T-helper 1 cell treated with Interleukin-12 subunit alpha and Interleukin-12 subunit beta and Interleukin-4 antibody, amounts not matched to agents 30 ng/mL and 1 ng/mL, for 36 hours (primary cell): ENCODE results near the gene HSD11B2. TPM values are rescaled to one million over a fixed set of nuclear protein-coding genes. Genes with fewer than 3 reads are reported as not detected.

Experiments
- intact Hi-C: fragments of 100-400 bp; cut with micrococcal nuclease; formaldehyde crosslinking; loops from one replicate; pipeline ENCODE4 v1.15.1; 2024
- total RNA-seq: library from RNA; stranded (reverse); gene quantifications from 2 replicates; pipeline ENCODE4 v1.2.3, GENCODE V29; 2022

Gene HSD11B2
- total RNA-seq, 1 donor from 2014 or later: not detected

DNA sequence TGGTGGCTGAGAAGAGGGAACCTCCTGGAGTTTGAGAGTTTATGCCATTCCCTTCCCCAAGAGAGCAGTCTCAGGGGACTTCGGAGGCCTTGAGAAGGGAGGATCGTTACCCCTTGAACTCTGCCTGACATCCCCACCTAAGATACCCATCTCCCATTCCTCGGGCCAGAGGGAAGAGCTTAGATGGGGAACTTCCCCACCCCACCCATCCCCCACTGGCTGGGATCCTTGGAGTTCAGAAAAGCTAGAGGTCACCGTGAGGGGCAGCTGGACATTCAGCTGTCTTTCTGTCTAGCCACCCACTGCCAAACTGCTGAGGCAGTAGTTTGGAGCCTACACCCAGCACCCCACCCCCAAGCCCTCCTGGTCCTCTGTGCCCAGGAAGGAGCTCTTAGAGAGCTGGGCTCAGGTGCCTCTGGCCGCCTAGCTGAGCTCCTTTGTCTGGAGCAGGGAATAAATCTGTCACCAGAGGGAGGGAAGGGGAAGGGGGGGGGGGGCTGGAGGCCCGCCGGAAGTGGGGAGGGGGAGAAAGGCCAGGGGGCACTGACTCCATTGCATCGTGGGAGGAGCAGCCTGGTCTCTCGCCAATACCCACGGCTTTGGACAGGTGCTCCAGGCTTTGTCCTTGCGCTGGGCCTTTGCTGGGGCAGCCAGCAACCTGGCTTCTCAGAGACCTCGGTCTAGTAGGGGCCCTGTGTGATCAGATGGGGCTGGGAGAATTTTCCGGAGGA lies 1.0 kb downstream of the HSD11B2 start:
- intact Hi-C loops: no loop called here

GRCh38 chr16:67432506-67432890 lies 1.6 kb downstream of the HSD11B2 start:
- intact Hi-C loops: no loop called here

- intact Hi-C loops: no loop called here
These were observed 2.3 kb downstream of the HSD11B2 start for GRCh38 chr16:67433131-67433719.

DNA sequence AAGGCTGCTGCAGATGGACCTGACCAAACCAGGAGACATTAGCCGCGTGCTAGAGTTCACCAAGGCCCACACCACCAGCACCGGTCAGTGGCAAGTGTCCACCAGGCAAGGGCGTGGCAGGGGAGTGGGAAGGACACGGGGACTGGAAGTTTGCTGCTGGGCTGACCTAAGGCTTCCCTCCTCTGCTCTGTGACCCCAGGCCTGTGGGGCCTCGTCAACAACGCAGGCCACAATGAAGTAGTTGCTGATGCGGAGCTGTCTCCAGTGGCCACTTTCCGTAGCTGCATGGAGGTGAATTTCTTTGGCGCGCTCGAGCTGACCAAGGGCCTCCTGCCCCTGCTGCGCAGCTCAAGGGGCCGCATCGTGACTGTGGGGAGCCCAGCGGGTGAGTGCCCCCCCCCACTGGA lies 4.8 kb downstream of the HSD11B2 start:
- intact Hi-C loops: no loop called here

- intact Hi-C loops: no loop called here
These were observed 5.8 kb downstream of the HSD11B2 start for GRCh38 chr16:67436640-67437193.

DNA sequence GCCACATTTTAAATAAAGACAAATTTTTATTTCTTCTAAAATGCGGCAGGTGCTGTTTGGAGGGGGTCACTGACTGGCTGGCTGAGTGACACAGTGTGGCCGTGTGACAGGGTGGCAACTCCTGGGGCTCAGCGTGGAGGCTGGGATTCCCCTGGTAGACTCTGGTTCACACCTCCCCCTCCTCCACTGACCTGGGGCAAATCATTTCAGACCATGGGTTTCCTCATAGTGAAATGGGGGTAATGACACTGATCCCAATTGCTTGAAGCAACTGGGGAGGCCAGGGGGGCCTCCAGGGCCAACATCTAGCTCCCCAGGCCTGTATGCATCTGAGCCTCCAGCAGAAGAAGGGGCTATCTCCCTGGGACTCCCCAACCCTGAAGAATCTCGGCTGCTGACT lies 6.6 kb downstream of the HSD11B2 start:
- intact Hi-C loops: no loop called here

- intact Hi-C loops: no loop called here
These were observed 7.3 kb downstream of the HSD11B2 start for GRCh38 chr16:67438098-67438791.

DNA sequence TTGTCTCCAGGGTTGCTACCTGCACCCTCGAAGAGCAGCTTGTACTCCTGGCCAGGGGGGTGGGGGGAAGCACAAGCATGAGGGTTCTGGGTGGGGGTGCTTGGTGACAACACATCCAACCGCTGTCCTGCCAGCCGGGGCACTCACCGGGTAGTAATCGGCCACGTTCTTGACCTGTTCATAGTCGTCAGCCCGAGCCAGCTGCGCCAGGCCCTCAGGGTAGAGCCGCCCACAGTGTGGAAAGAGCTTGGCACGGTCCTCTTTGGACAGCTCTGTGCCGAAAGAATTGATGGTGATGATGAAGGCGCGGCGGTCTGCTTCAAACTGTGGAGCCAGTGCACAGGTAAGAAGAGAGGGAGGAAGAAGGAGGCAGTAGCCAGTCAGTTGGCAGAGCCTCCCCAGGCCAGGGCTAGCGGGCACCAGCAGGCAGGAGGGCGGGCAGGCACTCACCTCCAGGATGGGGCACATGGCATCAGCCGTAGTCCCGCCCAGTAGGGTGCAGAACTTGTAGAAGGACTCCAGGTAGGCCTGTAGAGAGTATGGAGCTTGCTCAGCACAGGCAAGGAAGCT lies 8.0 kb downstream of the HSD11B2 start:
- intact Hi-C loops: no loop called here

DNA sequence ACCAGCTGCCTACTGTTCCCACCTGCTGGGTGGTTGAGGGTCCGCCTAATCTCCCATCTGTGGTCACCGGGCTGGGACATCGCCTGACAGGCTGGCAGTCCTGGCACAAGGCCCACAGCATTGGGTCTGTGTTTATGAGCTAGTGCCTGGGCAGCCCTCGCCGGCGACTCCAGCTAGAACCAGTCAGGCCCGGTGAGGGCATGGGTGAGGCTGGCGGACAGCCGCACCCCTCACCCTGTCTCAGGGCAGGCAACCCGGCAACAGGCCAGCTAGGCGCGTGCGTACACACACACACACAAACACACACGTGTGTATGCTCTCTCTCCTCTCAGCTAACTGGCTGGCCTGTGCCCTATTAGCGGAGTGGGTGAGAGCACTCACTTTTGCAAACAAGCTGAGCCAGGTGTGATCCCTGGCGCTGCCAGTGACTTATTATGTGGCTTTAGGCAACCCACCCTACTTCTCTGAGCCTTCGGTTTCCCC lies 10.4 kb downstream of the HSD11B2 start:
- intact Hi-C loops: no loop called here

GRCh38 chr16:67441907-67442306 lies 11.0 kb downstream of the HSD11B2 start:
- intact Hi-C loops: no loop called here

GRCh38 chr16:67442581-67443255 lies 11.8 kb downstream of the HSD11B2 start:
- intact Hi-C loops: no loop called here

- intact Hi-C loops: no loop called here
These were observed 12.3 kb downstream of the HSD11B2 start for GRCh38 chr16:67443265-67443664.

DNA sequence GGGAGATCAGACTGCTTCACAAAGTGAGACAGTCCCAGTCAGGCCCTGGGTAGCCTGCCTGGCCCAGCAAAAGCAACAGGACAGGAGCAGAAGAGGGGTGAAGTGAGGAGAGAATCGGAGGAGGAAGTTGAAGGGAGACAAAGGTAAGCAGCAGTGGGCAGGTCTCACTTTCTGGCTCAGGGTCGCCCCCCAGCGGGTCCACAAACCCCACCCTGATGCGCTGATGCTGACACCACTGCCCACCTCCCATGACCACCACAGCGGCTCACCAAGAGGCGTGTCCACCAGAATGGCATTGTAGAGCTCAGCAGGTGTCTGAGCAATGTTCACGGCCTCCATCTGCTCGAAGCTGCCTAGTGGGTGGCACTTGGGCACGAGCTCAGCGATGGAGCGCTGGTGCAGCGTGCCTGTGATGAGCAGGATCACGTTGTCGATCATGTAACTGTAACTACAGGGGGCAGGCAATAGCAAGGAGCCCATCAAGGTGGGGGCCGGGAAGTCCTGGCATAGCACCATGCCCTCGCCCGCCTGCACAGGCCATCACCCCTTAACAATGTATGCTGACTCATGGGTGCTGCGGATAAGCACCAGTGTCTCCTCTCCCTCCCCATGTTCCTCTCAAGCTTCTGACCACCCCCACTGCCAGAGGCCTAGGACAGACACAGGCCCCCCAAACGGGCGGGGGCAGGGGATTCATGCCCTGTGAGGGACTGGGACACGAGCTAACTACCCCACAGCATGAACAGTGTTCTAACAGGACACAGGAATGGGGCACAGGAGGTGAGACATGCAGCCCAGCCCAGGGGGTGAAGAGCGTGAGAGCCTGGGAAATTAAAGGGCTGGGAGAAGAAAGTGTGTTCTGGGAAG lies 13.6 kb downstream of the HSD11B2 start:
- intact Hi-C loops: loop anchor here (5.0 kb wide), 1 partner anchor 72 kb away; no protein-coding TSS in a partner anchor

- intact Hi-C loops: loop anchor here (5.0 kb wide), 1 partner anchor 73 kb away; no protein-coding TSS in a partner anchor
These were observed 14.2 kb downstream of the HSD11B2 start for GRCh38 chr16:67445126-67445426.

- intact Hi-C loops: loop anchor here (5.0 kb wide), 1 partner anchor 73 kb away; no protein-coding TSS in a partner anchor
These were observed 14.6 kb downstream of the HSD11B2 start for GRCh38 chr16:67445441-67445912.

DNA sequence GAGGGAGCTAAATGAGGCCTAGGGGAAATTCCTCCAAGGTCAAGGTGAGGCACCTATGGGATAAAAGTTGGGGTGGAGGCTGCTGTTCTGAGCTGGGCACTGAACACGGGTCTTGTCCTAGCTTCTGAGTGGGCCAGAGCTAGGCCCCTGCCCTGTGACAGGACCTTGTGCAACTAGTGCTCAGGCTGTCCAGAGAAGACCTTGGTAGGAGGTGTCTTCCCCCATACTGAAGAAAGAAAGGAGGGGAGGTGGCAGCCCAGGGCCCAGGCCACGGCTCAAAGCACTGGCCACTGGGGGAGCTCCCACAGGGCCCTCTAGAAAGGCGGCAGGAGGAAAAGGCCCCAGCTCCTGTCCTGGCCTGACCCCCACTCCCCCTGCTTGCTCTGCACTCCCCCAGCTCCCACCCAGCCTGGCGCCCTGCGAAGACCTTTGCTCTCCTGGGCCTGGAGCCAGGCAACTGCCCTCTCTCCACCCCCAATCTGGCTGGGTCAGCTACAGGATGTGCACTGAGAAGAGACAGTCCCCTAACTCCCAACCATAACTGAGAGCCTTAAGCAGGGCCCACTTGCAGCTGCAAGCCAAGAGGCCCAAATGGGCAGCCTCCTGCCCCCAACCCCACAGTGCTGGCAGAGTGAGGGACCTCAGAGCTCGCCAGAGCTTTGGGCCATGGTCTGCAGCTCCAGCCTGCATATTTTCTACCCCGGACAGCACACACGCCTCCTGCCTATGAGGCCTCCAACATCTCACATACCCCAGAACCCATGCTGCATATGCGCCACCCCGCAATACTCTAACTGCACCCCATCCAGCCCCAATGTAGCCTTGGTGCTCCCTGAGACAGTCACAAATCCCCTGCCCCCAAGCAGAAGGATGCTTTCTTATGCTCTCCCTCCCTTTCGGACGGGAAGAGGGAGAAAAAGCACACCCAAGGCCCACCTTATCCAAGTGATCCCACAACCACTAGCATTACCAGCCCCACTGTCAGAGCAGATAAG lies 15.3 kb downstream of the HSD11B2 start:
- intact Hi-C loops: loop anchor here (5.0 kb wide), 1 partner anchor 74 kb away; no protein-coding TSS in a partner anchor

- intact Hi-C loops: loop anchor here (1.0 to 5.0 kb wide), 4 partner anchors 19 to 493 kb away; no protein-coding TSS in a partner anchor
These were observed 16.1 kb downstream of the HSD11B2 start for GRCh38 chr16:67446968-67447507.

- intact Hi-C loops: loop anchor here (1.0 to 5.0 kb wide), 4 partner anchors 19 to 493 kb away; no protein-coding TSS in a partner anchor
These were observed 16.7 kb downstream of the HSD11B2 start for GRCh38 chr16:67447508-67448076.
